GM12864 (cell line): Measurements from ENCODE around the gene XPO6.

Experiments
- DNase-seq: peaks from one replicate; pipeline ENCODE4 v3.0.0-alpha.2; 2011; ENCODE audit warnings: low read depth
- H3K4me3 ChIP-seq: 2 replicates; pipeline ENCODE4 v1.5.1; 2011; ENCODE audit warnings: mild to moderate bottlenecking, low read depth, low read length, control low read depth
- CTCF ChIP-seq: IDR thresholded peaks from 2 replicates; pipeline ENCODE4 v1.5.1; 2011; ENCODE audit warnings: low read depth, mild to moderate bottlenecking, moderate library complexity, low read length, control low read depth, inconsistent platforms; ENCODE audit errors: missing control alignments

Gene XPO6

GRCh38 chr16:28219282-28219681 is 7.5 kb upstream of the XPO6 start:
- DNase-seq = no peak
- no peak for TF ChIP-seq CTCF
- no peak overlapping the region for H3K4me3 ChIP-seq

- DNase-seq = peak; percentile 33
- H3K4me3 ChIP-seq = no peak overlapping the region
- peak; percentile 81 for TF ChIP-seq CTCF
Observed at GRCh38 chr16:28218109-28218508, 6.3 kb upstream of the XPO6 start.

DNA sequence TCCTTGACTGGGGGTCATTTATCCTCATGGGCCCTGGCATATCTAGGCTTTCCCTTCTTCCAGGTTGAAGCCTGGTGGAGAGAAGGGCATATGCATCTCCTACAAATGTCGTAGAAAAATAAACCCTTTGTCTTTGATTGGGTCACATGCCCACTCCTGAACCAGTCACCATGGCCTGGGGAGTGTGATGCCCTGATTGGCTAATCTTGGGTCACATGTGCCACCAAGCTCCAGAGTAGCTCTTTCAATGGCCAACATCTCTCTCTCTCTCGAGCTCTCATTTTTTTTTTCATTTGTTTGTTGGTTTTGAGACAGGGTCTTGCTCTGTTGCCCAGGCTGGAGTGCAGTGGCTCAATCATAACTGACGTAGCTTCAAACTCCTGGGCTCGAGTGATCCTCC is 5.6 kb upstream of the XPO6 start:
- DNase-seq = no peak
- TF ChIP-seq CTCF = no peak
- no peak overlapping the region for H3K4me3 ChIP-seq

- no peak for DNase-seq
- no peak overlapping the region for H3K4me3 ChIP-seq
- TF ChIP-seq CTCF = no peak
Observed at GRCh38 chr16:28213396-28213795, 1.6 kb upstream of the XPO6 start.

DNA sequence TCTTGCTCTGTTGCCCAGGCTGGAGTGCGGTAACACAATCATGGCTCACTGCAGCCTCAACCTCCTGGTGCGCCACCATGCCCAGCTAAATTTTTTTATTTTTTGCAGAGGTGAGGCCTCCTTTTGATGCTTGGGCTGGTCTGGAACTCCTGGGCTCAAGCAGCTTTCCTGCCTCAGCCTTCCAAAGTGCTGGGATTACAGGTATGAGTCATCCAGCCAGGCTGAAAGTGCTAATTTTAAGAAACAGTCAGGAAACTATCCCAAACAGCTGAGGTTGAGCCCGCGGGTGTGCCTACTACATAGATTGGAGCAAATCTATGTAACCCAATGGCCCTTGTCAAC is 738 bp upstream of the XPO6 start:
- peak overlapping the region; percentile 64 for H3K4me3 ChIP-seq
- no peak for TF ChIP-seq CTCF
- DNase-seq = no peak

DNA sequence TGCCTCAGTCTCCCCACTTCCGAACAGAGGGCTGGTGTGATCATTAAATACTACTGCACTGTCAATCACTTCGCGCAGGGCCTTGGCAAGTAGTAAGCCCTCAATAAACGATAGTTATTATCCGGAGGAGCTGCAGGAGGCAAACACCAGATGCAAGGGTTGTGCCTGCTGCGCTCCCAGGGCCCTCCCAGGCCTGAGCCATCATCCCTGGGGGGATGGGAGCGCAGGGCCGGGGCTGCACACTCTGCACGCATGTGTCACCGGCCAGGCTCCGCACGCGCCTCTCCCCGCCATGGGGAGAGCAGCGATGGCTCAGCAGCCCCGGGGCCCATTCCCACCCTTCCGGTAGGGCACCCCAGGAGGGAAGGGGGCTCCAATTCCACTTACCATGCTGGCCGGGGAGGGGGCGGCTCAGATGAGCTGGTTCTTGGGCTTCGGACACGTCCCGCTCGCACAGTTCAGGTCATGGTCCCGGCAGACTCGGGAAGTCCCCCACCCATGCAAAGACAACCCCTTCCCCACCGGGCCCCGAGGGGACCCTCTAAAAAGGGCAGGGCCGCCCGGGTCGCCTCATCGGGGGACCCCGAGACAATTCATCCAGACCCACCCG is 681 bp downstream of the XPO6 start:
- no peak for DNase-seq
- H3K4me3 ChIP-seq = peak overlapping the region; percentile 97
- TF ChIP-seq CTCF = no peak

GRCh38 chr16:28210264-28210663 is 1.5 kb downstream of the XPO6 start:
- DNase-seq = no peak
- no peak for TF ChIP-seq CTCF
- peak overlapping the region; percentile 97 for H3K4me3 ChIP-seq
